HG02678 (cell line): Measurements from ENCODE around the gene EPHB6.

Experiments
- ATAC-seq: cut with Tn5 transposase; IDR thresholded peaks from one replicate; pipeline ENCODE4 v1.9.1; 2021; ENCODE audit warnings: mild to moderate bottlenecking, moderate library complexity; ENCODE audit not compliant: unreplicated experiment

Gene EPHB6, protein sequence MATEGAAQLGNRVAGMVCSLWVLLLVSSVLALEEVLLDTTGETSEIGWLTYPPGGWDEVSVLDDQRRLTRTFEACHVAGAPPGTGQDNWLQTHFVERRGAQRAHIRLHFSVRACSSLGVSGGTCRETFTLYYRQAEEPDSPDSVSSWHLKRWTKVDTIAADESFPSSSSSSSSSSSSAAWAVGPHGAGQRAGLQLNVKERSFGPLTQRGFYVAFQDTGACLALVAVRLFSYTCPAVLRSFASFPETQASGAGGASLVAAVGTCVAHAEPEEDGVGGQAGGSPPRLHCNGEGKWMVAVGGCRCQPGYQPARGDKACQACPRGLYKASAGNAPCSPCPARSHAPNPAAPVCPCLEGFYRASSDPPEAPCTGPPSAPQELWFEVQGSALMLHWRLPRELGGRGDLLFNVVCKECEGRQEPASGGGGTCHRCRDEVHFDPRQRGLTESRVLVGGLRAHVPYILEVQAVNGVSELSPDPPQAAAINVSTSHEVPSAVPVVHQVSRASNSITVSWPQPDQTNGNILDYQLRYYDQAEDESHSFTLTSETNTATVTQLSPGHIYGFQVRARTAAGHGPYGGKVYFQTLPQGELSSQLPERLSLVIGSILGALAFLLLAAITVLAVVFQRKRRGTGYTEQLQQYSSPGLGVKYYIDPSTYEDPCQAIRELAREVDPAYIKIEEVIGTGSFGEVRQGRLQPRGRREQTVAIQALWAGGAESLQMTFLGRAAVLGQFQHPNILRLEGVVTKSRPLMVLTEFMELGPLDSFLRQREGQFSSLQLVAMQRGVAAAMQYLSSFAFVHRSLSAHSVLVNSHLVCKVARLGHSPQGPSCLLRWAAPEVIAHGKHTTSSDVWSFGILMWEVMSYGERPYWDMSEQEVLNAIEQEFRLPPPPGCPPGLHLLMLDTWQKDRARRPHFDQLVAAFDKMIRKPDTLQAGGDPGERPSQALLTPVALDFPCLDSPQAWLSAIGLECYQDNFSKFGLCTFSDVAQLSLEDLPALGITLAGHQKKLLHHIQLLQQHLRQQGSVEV

DNA sequence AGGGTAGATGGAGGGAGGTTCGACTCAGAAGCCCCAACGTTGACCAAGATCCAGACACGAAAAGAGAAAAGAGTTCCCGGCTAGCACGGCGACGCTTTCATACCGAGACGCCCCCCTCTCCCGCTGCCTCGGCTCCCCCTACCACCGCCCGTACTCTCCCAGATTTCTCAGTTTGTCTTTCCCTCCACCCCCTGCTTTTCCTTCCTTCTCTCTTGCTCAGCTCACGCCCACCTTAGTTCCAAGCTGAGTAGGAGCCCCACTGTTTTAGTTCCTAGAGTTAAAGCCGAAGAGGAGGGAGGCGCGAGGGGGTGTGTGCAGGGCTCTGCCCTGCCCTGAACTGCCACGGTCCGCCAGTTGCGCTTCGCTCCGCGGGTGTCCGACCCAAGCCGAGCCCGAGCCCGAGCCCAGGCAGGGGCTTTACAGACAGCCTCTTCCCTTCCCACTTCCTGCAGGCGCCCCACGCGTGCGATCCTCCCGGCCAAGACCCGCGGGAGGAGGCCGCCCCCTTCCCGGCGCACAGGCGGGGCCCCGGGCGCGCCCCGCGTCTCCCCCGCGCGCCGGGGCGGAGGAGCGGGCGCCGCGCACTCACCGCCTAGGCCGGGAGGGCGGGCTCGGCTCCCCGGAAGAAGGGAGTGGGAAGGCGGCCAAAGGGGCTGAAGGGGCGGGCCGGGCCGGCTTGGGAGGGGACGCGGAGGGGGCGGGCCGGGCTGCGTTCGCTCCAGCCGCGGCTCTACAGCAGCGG is at the start of gene EPHB6:
TSS of gene EPHB6 (plus strand) at position 705 of the 742 bp plus-strand sequence. CDS start 8,152 bp downstream, outside the sequence.
- peak; percentile 60 for ATAC-seq

DNA sequence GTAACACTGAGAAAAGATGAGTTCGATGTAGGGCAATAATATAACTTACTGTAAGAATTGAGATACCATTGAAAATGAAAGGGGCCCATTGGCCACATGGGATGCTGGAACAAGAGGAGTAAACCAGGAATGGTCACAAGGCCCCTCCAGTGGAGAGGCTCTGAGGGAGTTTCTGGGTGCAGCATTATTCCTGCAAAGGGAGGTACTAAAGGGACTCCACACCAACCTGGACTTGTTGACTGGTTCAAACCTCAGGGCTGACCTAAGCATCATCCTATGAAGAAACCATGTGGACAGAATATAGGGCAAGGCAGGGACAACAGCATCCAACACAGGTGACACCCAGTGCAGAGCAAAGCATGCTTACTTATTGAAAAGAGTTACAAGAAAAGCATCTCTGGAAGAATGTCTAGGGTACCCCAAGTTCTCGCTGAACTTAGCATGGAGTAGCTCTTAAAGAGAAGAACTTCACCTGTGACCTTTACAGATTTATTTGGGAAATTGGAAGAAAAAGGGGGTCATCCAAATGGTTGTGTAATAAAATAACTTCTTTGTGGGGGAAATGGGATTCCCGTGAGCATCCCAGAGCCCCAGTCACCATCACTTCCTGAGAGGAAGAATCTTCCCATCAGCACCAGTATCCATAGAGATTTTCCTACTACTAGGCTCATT is 49.4 kb upstream of the EPHB6 start:
- ATAC-seq: no peak

DNA sequence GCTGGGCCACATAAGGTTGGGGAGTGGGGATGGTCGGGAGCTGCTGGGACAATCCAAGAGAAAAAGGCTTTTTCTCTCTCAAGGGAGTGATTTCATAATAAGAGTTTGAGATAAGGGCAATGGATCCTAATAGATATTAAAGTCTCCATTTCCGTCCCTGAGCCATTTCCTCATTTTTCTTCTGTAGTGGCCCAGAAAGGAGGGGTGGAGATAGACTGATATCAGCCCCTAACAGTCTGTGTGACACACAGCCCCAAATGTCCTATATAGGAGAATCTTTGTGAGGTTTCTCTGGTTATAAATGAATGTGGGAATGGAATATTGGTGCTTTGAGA is 48.9 kb upstream of the EPHB6 start:
- no peak for ATAC-seq

DNA sequence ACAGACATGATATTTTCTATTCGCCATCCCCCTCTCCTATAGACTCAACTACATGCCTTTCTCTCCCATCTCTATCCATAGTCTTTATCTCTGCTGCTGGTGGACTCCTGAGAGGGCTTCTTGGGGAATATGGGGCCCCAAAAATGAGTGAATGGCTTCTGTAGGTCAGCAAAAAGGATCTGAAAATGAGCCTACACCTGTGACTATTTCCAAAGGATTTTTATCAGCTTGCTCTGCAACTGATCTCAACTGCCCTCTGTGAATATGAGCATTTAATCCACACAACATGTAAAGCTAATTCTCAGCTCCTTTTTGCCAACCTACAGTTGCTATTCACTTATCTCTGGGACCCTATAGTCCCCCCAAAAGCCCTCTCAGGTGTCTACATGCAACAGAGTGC is 47.9 kb upstream of the EPHB6 start:
- ATAC-seq: no peak

DNA sequence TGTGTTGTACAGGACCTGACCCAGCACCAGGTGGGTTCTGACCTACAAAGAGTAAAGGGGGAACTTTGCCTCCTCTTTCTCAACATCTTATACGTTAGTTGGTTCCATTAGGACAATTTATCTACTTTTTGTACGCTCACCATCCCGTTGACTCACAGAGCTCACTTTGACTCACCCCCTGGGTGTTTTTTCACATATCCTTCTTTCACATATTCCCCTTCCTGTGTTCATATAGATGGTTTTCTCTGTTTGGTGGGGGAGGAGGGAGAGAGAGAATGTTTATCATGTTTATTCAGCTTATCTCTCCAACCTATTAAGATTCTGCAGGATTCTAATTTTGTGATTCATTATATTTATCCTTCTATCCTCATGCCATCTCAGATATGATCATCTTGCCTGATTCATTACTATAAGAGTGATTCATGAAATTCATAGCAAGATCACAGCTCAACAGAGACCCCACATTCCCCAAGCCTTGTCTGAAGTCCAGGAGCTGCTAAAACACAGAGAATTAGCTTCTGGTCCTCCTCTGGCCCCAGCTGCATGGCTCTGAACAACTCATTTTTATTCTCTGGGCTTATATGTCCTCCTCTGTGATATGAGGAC is 46.9 kb upstream of the EPHB6 start:
- ATAC-seq: no peak

DNA sequence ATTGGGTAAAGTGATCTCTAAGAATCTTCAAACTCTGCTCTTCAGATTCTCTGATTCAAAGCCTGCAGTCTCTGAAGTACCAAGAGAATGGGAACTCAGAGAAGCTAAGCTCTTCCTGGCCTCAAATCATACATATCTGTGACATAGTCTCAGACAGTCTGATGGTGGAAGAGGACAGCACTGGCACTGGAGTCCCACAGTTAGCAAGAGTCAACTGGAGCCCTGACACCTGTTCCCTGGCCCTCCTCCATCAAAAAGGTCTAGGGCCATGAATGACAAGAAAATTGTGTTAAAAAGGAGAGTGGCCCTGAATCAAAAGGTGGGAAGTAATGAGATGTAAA is 46.4 kb upstream of the EPHB6 start:
- peak; percentile 26 for ATAC-seq

DNA sequence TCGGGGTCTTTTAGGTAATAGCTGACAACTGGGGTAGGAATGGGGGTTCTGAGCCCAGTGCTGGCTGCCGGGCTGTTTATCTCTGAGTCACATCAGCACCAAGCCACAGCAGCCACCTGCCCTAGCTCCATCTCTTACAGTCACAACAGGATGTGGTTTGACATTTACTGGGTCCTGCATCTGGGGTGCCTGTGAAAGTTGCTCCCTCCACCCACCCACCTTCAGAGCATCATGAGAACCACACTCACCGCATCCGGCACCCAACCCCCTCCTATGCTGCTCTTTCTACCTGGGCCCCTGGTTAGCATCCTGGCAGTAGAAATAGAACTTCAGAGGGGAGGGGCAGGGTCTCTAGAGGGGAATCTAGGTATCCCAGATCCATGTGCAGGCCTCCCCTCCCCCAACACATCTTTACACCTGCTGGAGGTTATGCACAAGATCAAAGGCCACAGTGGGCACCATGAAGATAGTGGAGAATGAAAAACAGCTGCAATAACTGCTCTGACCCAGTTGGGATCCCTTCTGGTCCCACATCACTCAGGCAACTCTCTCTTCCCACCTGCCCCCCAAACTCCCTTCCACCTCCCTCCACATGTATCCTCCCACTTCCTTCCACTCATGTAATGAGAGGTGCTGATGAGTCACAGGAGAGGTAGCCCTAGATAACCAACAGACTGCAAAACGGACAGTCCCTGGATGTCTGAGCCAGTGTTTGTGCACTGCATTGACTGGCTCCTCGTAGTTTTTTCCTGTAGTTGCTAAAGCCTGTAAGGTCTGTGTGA is 45.9 kb upstream of the EPHB6 start:
- peak; percentile 82 for ATAC-seq

DNA sequence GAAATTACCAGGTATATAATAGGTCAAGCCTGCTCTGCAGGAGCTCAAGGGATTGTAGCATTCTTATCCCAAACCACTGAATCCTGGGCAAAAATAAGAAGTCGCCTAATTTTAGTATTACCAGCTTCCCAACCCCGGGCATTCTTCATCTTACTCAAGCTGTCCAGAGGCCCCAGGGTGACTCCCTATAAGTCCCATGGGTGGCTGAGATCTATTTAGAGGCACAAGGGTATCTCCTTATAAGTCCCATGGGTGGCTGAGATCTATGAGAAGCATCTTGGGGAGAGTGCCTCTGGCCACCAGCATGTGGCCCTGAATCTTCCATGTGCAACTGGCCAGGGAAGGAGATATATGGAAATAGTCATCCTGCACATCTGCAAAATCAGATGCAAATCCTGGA is 45.2 kb upstream of the EPHB6 start:
- ATAC-seq: no peak

DNA sequence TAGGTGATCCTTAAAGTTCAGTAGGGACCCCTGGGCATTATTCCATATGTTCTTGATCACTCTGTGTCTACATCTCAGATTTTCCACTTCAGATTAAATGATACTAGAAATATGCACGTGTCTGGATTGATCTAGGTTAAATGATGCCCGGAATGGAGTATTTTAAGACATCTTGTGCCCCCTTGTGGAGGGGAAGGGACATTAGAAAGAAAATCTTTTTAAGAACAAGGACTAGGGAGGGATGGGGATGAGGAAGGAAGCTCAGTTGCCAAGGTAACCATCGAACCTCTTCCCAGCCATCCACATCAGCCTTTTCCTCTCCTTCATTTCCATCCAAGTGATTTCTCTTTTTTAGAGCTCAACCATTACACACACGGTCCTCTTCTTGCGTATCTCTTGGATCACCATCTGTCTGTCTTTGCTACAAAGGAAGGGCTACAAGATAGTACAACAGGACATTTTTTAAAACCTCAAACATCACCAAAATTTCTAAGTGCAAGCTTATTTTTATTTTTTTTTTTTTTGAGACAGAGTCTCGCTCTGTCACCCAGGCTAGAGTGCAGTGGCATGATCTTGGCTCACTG is 43.6 kb upstream of the EPHB6 start:
- ATAC-seq: no peak

DNA sequence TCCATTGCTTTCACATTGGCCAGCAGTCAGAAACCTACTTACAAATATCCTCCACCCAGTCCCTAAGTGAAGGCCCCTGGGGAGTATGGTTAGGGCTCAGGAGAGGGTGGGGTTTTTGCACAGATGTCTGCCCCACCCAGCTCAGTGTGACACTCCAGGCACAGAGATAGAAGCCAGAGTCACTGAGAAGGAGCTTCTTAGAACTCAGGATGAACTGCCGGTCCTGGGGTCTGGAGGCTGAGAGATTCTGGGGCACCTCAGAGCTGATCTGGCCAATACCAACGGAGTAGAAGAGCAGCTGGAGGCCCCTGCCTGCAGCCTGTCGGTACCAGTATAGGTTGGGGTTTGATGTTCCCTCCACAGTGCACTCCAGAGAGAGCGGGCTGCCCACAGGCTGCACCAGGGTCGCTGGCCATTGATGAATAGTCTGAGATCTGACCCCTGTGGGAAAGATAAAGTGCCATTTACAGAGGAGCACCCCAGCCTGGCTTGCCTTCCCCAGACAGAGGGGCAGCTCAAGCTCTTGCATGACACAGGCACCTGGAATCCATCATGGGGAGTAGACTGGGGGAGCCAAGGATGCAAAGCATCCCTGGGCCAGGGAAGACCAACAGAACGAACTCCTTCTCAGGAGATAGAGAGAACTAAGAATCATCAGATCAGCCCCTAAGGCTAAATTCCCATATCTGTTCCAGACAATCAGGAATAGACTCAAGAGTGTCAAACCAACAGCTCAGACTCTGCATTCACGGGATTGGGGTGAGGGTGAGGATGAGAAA is 42.2 kb upstream of the EPHB6 start:
- peak; percentile 7 for ATAC-seq

DNA sequence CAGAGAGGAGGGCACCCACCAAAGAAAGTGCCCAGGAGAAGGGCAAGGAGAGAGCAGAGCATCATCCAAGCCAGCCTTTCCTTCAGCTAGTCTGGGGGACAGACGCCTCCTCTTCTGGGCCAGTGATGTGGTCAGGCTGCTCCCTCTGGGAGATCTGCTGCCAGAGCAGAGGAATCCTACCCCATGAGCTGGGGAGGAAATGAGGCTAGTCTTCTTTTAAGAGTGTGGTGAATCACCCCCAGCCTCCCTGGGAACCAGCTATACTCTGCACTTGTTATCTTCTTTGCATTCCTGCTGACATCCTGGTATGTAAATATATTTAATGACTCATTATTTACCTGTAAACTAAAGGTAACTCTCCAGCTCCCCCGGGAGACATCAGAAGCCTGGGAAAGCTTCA is 41.6 kb upstream of the EPHB6 start:
- ATAC-seq: no peak

DNA sequence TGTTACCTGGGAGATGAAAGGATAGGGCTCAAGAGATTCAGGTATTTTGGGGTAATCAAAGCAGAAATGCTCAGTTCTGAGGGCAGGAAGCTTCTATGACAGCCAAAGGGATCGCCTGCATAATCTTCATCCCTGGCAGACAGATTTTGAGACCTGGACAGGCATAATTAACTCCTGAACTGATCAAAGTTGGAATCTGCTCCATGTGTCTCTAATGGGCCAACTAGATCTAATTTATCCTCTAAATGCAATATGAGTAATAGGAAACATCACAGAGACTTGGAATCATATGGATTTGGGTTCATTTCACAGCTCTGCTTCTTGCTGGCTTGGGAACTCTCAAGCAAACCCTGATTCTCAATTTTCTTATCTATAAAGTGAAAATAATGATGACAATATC is 41.2 kb upstream of the EPHB6 start:
- ATAC-seq: no peak

DNA sequence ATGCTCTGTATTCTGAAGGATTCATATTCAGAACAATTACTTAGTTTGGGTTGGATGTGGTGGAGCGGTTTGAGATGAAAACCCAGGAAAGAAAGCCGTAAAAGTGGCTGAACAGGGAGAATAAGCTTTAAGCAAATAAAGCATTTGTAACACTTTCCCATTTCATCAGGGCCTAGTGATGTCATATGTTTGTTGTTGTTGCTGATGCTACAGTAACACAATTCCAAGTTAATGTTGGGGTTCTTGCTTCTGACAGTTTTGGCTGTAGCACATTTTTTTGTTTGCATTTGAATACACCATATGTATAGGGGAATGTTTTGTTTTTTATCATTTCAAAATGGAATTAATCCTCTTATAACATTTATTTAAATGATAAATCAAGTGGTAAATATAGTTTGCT is 40.4 kb upstream of the EPHB6 start:
- ATAC-seq: no peak

DNA sequence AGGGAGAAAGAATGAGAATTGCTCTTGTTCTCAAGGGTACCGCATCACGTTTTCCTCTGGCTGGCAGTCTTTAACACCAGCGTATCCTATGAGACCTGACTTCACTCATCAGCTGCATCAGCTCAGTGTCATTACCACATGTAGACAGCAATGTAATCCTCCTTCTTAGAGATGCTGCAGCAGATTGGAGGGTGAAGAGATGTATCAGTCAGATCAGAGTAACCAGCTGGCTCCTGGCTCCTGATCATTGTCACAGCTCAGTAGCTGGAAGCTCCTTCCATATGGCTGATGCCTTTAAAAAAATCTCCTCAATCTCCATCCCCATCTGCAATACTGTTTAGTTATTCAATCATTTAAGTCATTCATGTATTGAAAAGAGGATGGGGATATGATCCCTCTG is 39.7 kb upstream of the EPHB6 start:
- no peak for ATAC-seq

DNA sequence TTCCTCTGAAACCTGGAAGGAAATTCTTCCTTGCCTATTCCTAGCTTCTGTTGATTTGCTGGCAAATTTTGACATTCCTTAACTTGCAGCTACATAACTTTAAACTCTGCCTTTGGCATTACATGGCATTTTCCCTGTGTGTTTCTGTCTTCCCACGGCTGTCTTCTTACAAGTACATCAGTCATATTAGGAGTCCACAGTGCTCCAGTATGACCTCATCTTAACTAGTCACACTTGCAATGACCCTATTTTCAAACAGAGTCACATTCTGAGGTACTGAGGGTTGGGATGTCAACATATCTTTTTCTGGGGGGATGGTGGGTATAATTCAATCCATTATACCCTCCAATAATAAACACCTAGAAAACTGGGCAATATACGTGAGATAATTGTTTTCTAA is 37.4 kb upstream of the EPHB6 start:
- no peak for ATAC-seq

DNA sequence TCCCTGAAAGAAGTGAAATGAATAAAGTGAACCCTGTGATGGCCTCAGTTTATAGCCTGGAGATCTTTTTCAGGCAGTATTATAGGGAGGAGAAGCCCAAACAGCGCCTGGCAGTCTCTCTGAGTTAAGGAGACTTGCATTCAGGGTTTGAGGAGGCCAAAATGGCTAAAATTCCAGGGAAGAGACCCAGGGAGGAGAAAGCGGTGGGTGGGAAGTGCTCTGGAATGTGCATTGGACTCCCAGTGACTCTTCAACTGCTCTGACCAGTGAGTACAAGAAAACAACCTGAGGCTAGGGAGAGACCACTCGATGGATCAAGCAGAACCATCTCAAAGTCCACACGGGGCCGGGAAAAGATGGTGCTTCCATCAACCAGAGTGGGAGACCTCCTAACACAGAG is 35.3 kb upstream of the EPHB6 start:
- no peak for ATAC-seq

DNA sequence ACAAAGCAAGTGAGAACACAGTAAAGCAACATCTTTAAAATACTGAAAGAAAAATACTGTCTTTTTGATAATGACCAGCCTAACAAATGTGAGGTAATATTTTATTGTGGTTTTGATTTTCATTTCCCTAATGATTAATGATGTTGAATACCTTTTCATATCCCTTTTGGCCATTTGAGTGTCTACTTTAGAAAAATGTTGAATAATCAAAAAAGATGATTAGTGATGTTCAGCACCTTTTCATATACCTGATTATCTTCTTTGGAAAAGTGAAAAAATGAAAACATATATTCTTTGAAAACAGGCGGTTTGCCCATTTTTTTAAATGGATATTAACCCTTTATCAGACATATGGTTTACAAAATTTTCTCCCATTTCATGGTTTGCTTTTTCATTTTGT is 32.2 kb upstream of the EPHB6 start:
- no peak for ATAC-seq

DNA sequence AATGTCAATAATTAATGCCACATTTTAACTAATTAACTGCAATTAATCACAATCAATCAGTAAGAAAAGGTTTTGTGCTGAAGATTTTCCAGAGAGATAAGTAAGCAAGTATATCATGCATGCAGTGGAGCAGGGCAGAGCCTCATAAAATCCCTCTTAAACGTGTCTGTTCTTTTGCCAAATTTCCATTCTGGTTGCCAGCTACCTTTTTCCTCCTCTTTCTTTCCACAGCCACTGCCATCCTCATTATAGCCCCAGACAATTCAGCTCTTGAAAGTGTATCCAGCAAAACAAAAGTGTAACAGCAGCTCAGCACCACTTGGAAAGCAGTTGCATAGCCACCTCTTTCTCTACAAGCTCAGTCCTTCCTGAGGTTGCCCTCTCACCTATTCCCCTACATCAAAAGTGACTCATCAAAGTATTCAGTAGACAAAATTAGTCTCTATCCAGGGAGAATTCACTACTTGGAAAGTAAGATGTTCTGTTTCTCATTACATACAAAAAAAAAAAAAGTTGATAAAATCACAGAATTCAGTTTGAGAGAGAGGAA is 26.9 kb upstream of the EPHB6 start:
- ATAC-seq: no peak
